ENCODE measurements around the gene HNRNPH1.

- no peak for TF ChIP-seq CTCF (conservative IDR thresholded peaks at IDR 0.05; ENCODE audit: low read depth in 2 of 2)
- no peak for TF ChIP-seq CREB1 (CRISPR knock-in tag; IDR thresholded peaks at IDR 0.05; ENCODE audit: low read depth)
- no peak for TF ChIP-seq ETS1 (IDR thresholded peaks at IDR 0.05)
- TF ChIP-seq POLR2AphosphoS5 (IDR thresholded peaks at IDR 0.05; ENCODE audit: low read depth): no peak
- no peak for TF ChIP-seq EZH2phosphoT487 (IDR thresholded peaks at IDR 0.05; ENCODE audit: unreplicated experiment)
- no peak for TF ChIP-seq EZH2 (IDR thresholded peaks at IDR 0.05; ENCODE audit: low read depth, unreplicated experiment)
- no peak for TF ChIP-seq REST (IDR thresholded peaks at IDR 0.05; ENCODE audit: unreplicated experiment)
- TF ChIP-seq NANOG (IDR thresholded peaks at IDR 0.05; ENCODE audit: borderline replicate concordance): no peak
- TF ChIP-seq JUNB (IDR thresholded peaks at IDR 0.05; ENCODE audit: unreplicated experiment): no peak
- TF ChIP-seq ZNF114 (CRISPR knock-in tag; IDR thresholded peaks at IDR 0.05): no peak
- TF ChIP-seq ZNF331 (CRISPR knock-in tag; IDR thresholded peaks at IDR 0.05; ENCODE audit: low read depth): no peak
- TF ChIP-seq ZNF462 (CRISPR knock-in tag; IDR thresholded peaks at IDR 0.05): no peak
- TF ChIP-seq STAT1 (IDR thresholded peaks at IDR 0.05; ENCODE audit: unreplicated experiment): no peak
These were observed 58.9 kb downstream of the HNRNPH1 start for GRCh38 chr5:179564526-179564925.

Data from GM23338 (cell line).